ENCODE results near the gene PCDHGA12.

The PCDHGA12 gene

GRCh38 chr5:141434006-141434405, 3.7 kb downstream of the PCDHGA12 start (continued):
- TF ChIP-seq PRDM2 (tag by site-specific recombination; IDR thresholded peaks at IDR 0.05; ENCODE audit: borderline replicate concordance): no peak
- no peak for TF ChIP-seq ZNF133 (tag by site-specific recombination; IDR thresholded peaks at IDR 0.05)
- TF ChIP-seq ZNF621 (tag by site-specific recombination; IDR thresholded peaks at IDR 0.05): no peak
- no peak for TF ChIP-seq ZNF837 (tag by site-specific recombination; IDR thresholded peaks at IDR 0.05)
- TF ChIP-seq ZNF776 (tag by site-specific recombination; IDR thresholded peaks at IDR 0.05; ENCODE audit: borderline replicate concordance): no peak
- no peak for TF ChIP-seq ZNF174 (tag by site-specific recombination; IDR thresholded peaks at IDR 0.05)
- TF ChIP-seq ZNF549 (tag by site-specific recombination; IDR thresholded peaks at IDR 0.05): no peak
- TF ChIP-seq ZNF2 (tag by site-specific recombination; IDR thresholded peaks at IDR 0.05): no peak
- no peak for TF ChIP-seq PRDM1 (tag by site-specific recombination; IDR thresholded peaks at IDR 0.05)
- TF ChIP-seq ZNF629 (tag by site-specific recombination; IDR thresholded peaks at IDR 0.05): no peak
- TF ChIP-seq ZNF707 (tag by site-specific recombination; IDR thresholded peaks at IDR 0.05): no peak
- TF ChIP-seq ZNF184 (tag by site-specific recombination; IDR thresholded peaks at IDR 0.05): no peak

- H3K4me3 ChIP-seq (ENCODE audit: low read depth, low read length): no peak overlapping the region
- TF ChIP-seq ZNF747 (tag by site-specific recombination; IDR thresholded peaks at IDR 0.05): no peak
- no peak for TF ChIP-seq ZNF155 (tag by site-specific recombination; IDR thresholded peaks at IDR 0.05)
- TF ChIP-seq ZNF280D (tag by site-specific recombination; IDR thresholded peaks at IDR 0.05): no peak
- TF ChIP-seq PRDM4 (tag by site-specific recombination; IDR thresholded peaks at IDR 0.05): no peak
- TF ChIP-seq ZNF2 (tag by site-specific recombination; IDR thresholded peaks at IDR 0.05): no peak
- no peak for TF ChIP-seq ZNF112 (tag by site-specific recombination; IDR thresholded peaks at IDR 0.05)
- H3K9me3 ChIP-seq (ENCODE audit: control insufficient read depth, insufficient read depth, low read depth, low read length): no peaks in the 10 kb centered on the region
- ChIA-PET CTCF (interaction anchor here (0.6 to 2.2 kb wide), 4 partner anchors 14 to 122 kb away, joined by 3 to 9 read pairs (median 6); partner anchors contain the start of gene PCDHGA11), POLR2A (no interaction called here)
- H3K27ac ChIP-seq (ENCODE audit: extremely low read depth, low read depth, low read length): no peak overlapping the region
- H3K4me1 ChIP-seq (ENCODE audit: control insufficient read depth, insufficient read depth, low read length): no peaks in the 10 kb centered on the region
- H3K36me3 ChIP-seq (ENCODE audit: control insufficient read depth in 2 of 2, insufficient read depth in 1 of 2, low read length in 2 of 2): no peaks in the 10 kb centered on the region
Measured at GRCh38 chr5:141437221-141437620, 6.9 kb downstream of the PCDHGA12 start.

Measured in HEK293 (cell line).